ENCODE data around the gene GATA5.

GATA5 gene

GRCh38 chr20:62476056-62476838 is 452 bp upstream of the GATA5 start:
- TF ChIP-seq CREB1 (IDR thresholded peaks at IDR 0.05; ENCODE audit: low read depth) (no peak), YY1 (IDR thresholded peaks at IDR 0.05; ENCODE audit: low read depth) (no peak), ZBTB7A (IDR thresholded peaks at IDR 0.05; ENCODE audit: low read depth) (peak; percentile 57; the same call in 1 of the 2 replicates), MAX (IDR thresholded peaks at IDR 0.05) (peak; percentile 60; the same call in 1 of the 2 replicates), USF1 (IDR thresholded peaks at IDR 0.05) (peak; percentile 90)

- TF ChIP-seq USF1 (IDR thresholded peaks at IDR 0.05) (no peak), TCF12 (IDR thresholded peaks at IDR 0.05; ENCODE audit: low read depth) (no peak), YY1 (IDR thresholded peaks at IDR 0.05; ENCODE audit: low read depth) (no peak), EGR1 (IDR thresholded peaks at IDR 0.05) (0 out of 2 replicates have a peak, but pooled peaks have one; percentile 17), TAF1 (IDR thresholded peaks at IDR 0.05; ENCODE audit: low read depth) (no peak)
Observed at GRCh38 chr20:62475027-62475771, 596 bp downstream of the GATA5 start.

- TF ChIP-seq TEAD4 (IDR thresholded peaks at IDR 0.05) (no peak), TAF1 (IDR thresholded peaks at IDR 0.05; ENCODE audit: low read depth) (no peak), MAX (IDR thresholded peaks at IDR 0.05) (no peak), EP300 (IDR thresholded peaks at IDR 0.05; ENCODE audit: borderline replicate concordance) (no peak), REST (IDR thresholded peaks at IDR 0.05; ENCODE audit: low read depth) (no peak), CEBPB (IDR thresholded peaks at IDR 0.05) (no peak), ZBTB7A (IDR thresholded peaks at IDR 0.05; ENCODE audit: low read depth) (no peak), USF1 (IDR thresholded peaks at IDR 0.05) (no peak), YY1 (IDR thresholded peaks at IDR 0.05; ENCODE audit: low read depth) (no peak), FOXM1 (IDR thresholded peaks at IDR 0.05; ENCODE audit: borderline replicate concordance, low read depth) (no peak), CREB1 (IDR thresholded peaks at IDR 0.05; ENCODE audit: low read depth) (no peak), TCF12 (IDR thresholded peaks at IDR 0.05; ENCODE audit: low read depth) (no peak), NFIC (IDR thresholded peaks at IDR 0.05) (no peak), RAD21 (IDR thresholded peaks at IDR 0.05; ENCODE audit: low read depth) (no peak), EGR1 (IDR thresholded peaks at IDR 0.05) (no peak)
Observed at GRCh38 chr20:62474604-62475026, 1.2 kb downstream of the GATA5 start.

GRCh38 chr20:62473717-62474603 is 1.8 kb downstream of the GATA5 start:
- no peak for TF ChIP-seq TCF12 (IDR thresholded peaks at IDR 0.05; ENCODE audit: low read depth)
- TF ChIP-seq TAF1 (IDR thresholded peaks at IDR 0.05; ENCODE audit: low read depth): no peak
- TF ChIP-seq NFIC (IDR thresholded peaks at IDR 0.05): no peak
- no peak for TF ChIP-seq EGR1 (IDR thresholded peaks at IDR 0.05)
- no peak for TF ChIP-seq USF1 (IDR thresholded peaks at IDR 0.05)
- no peak for TF ChIP-seq REST (IDR thresholded peaks at IDR 0.05; ENCODE audit: low read depth)
